T-helper 2 cell treated with Interferon-gamma antibody and Interleukin-4, amounts not matched to agents 100 ng/mL and 5 ng/mL, for 36 hours (primary cell): ENCODE measurements around the gene IL33. TPM values are rescaled to one million over a fixed set of nuclear protein-coding genes. Genes with fewer than 3 reads are reported as not detected.

ENCODE experiments used
- intact Hi-C: fragments of 100-400 bp; cut with micrococcal nuclease; formaldehyde crosslinking; loops from one replicate; pipeline ENCODE4 v1.15.1; 2023
- total RNA-seq: library from RNA; stranded (reverse); gene quantifications from 2 replicates; pipeline ENCODE4 v1.2.3, GENCODE V29; 2022

The IL33 gene
- total RNA-seq, 1 donor from 2014 or later: not detected

GRCh38 chr9:6301858-6302257 lies 86.3 kb downstream of the IL33 start:
- intact Hi-C loops: no loop called here

- intact Hi-C loops: no loop called here
Observed at GRCh38 chr9:6302417-6302816, 86.8 kb downstream of the IL33 start.

- intact Hi-C loops: no loop called here
Observed at GRCh38 chr9:6304232-6304631, 88.6 kb downstream of the IL33 start.

GRCh38 chr9:6305954-6306563 lies 90.5 kb downstream of the IL33 start:
- intact Hi-C loops: loop anchor here (2.0 kb wide), 1 partner anchor 251 kb away; no protein-coding TSS in a partner anchor

Other genes with a start within 250 kb of the IL33 start
- 19.9 and 20.5 TPM in 2 replicates for gene RANBP6, start 200.2 kb upstream of the IL33 start, total RNA-seq
- not detected in 2 replicates for gene TPD52L3, start 112.6 kb downstream of the IL33 start, total RNA-seq
- gene UHRF2, start 197.4 kb downstream of the IL33 start, total RNA-seq: 76.5 and 81.1 TPM in 2 replicates